K562 (cell line): ENCODE results near the gene PRR29. TPM values are rescaled to one million over a fixed set of nuclear protein-coding genes. Genes with fewer than 3 reads are reported as not detected.

Source experiments
- CBX2 ChIP-seq: fragments of 200-600 bp; sonication (generic); IDR thresholded peaks from one replicate; pipeline ENCODE4 v1.6.1; 2012; ENCODE audit warnings: mild to moderate bottlenecking, low read length, inconsistent platforms; ENCODE audit not compliant: insufficient read depth, poor library complexity, severe bottlenecking
- E2F3 ChIP-seq: fragments of 250-450 bp; sonication (Bioruptor Pico); IDR thresholded peaks from 2 replicates; pipeline ENCODE4 v1.4.0; 2020; ENCODE audit warnings: mild to moderate bottlenecking
- EHMT2 ChIP-seq: fragments of 450-650 bp; IDR thresholded peaks from 2 replicates; pipeline ENCODE4 v1.6.1; 2018; ENCODE audit warnings: antibody characterized with exemption
- ETS2 ChIP-seq: IDR thresholded peaks from 2 replicates; pipeline ENCODE4 v1.6.1; 2016; ENCODE audit warnings: borderline replicate concordance, missing genetic modification characterization, mild to moderate bottlenecking, moderate library complexity, missing compliant biosample characterization; ENCODE audit not compliant: poor library complexity, severe bottlenecking
- EZH2 ChIP-seq: IDR thresholded peaks from 2 replicates; pipeline ENCODE4 v1.6.1; 2012; ENCODE audit warnings: low read depth, mild to moderate bottlenecking, inconsistent platforms, low read length, borderline replicate concordance
- MAFK ChIP-seq: IDR thresholded peaks from 2 replicates; pipeline ENCODE4 v1.6.1; 2011; ENCODE audit warnings: low read length, improper control_type of control experiment
- NFXL1 ChIP-seq: fragments of 450-650 bp; formaldehyde crosslinking; IDR thresholded peaks from 2 replicates; pipeline ENCODE4 v1.4.0; 2021; ENCODE audit warnings: mild to moderate bottlenecking
- polyA plus RNA-seq, 8 experiments: library from polyadenylated mRNA; depleted of rRNA in 4 of 8; stranded (reverse) in 5 of 8; unstranded in 3 of 8; fragments of >200 nt; fragmentation: Nextera tagmentation in 2 of 8; fragmentation: Illumina TruSeq in 1 of 8; extraction: Ambion mirVana in 2 of 8; extraction: Trizol in 1 of 8; gene quantifications; 2 replicates each; pipeline versions ENCODE4 v1.2.1 to v1.2.3, GENCODE V29; 2011 to 2014; ENCODE audit warnings: inconsistent platforms in 1 of 8, missing spikeins in 1 of 8
- total RNA-seq, 7 experiments: library from RNA; depleted of rRNA in 6 of 7; stranded (reverse); fragments of >200 nt in 6 of 7; fragmentation: Illumina TruSeq in 2 of 7; extraction: Trizol in 2 of 7; gene quantifications; 2 replicates each; pipeline versions ENCODE4 v1.2.1 to v1.2.3, GENCODE V29; 2011 to 2021; ENCODE audit warnings: low replicate concordance in 1 of 7
- TF ChIP-seq, protein P1 (sequence below): fragments of 450-650 bp; IDR thresholded peaks from 2 replicates; pipeline ENCODE4 v1.7.1; 2018; ENCODE audit warnings: mild to moderate bottlenecking, low read depth; ENCODE audit not compliant: partially characterized antibody
- TF ChIP-seq, protein P2 (sequence below), 3 experiments: fragments of 200-800 bp in 1 of 3; fragments of 250-450 bp in 1 of 3; fragments of 450-650 bp in 1 of 3; sonication (Bioruptor Pico) in 1 of 3; sonication (Bioruptor generic) in 1 of 3; formaldehyde crosslinking in 1 of 3; IDR thresholded peaks; 2 replicates each; pipeline versions ENCODE4 v1.6.1 to v1.8.0; 2016 to 2022; ENCODE audit warnings: mild to moderate bottlenecking in 2 of 3, missing genetic modification characterization in 2 of 3, missing compliant biosample characterization in 1 of 3, moderate library complexity in 1 of 3

PRR29 gene
- total and polyA plus RNA-seq, 9 of the 15 experiments (the other 6 are each of a cell fraction or from before 2014, with no cell fraction given) = 0.08 to 0.58 (median 0.15) TPM; not detected in 5

DNA sequence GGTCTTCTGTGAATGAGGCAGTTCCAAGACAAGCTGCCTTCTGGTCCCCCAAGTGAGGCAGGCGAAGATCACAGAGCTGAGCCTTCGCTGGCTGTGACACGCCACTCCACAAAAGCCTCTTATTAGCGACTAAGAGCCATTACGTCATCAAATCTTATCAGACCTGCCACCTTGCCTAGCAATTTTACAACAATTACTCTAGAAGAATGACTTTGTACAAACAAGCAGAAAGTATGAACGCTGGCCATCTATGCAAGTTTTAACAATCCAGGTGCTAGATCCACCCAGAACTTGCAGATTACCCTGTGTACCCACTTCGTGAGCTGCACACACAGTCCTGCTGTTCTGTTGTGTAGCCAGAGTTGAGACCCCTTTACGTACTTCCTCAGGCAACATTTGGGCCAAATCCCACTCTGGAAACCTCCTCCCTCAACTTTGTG is 26.1 kb downstream of the PRR29 start (continued):
- TF ChIP-seq, protein P1, sequence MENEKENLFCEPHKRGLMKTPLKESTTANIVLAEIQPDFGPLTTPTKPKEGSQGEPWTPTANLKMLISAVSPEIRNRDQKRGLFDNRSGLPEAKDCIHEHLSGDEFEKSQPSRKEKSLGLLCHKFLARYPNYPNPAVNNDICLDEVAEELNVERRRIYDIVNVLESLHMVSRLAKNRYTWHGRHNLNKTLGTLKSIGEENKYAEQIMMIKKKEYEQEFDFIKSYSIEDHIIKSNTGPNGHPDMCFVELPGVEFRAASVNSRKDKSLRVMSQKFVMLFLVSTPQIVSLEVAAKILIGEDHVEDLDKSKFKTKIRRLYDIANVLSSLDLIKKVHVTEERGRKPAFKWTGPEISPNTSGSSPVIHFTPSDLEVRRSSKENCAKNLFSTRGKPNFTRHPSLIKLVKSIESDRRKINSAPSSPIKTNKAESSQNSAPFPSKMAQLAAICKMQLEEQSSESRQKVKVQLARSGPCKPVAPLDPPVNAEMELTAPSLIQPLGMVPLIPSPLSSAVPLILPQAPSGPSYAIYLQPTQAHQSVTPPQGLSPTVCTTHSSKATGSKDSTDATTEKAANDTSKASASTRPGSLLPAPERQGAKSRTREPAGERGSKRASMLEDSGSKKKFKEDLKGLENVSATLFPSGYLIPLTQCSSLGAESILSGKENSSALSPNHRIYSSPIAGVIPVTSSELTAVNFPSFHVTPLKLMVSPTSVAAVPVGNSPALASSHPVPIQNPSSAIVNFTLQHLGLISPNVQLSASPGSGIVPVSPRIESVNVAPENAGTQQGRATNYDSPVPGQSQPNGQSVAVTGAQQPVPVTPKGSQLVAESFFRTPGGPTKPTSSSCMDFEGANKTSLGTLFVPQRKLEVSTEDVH = no peak
- TF ChIP-seq EHMT2 = peak; percentile 81
- TF ChIP-seq MAFK = peak; percentile 67
- no peak for TF ChIP-seq EZH2
- TF ChIP-seq ETS2 (tag) = no peak
- TF ChIP-seq CBX2 = no peak
- TF ChIP-seq, protein P2, sequence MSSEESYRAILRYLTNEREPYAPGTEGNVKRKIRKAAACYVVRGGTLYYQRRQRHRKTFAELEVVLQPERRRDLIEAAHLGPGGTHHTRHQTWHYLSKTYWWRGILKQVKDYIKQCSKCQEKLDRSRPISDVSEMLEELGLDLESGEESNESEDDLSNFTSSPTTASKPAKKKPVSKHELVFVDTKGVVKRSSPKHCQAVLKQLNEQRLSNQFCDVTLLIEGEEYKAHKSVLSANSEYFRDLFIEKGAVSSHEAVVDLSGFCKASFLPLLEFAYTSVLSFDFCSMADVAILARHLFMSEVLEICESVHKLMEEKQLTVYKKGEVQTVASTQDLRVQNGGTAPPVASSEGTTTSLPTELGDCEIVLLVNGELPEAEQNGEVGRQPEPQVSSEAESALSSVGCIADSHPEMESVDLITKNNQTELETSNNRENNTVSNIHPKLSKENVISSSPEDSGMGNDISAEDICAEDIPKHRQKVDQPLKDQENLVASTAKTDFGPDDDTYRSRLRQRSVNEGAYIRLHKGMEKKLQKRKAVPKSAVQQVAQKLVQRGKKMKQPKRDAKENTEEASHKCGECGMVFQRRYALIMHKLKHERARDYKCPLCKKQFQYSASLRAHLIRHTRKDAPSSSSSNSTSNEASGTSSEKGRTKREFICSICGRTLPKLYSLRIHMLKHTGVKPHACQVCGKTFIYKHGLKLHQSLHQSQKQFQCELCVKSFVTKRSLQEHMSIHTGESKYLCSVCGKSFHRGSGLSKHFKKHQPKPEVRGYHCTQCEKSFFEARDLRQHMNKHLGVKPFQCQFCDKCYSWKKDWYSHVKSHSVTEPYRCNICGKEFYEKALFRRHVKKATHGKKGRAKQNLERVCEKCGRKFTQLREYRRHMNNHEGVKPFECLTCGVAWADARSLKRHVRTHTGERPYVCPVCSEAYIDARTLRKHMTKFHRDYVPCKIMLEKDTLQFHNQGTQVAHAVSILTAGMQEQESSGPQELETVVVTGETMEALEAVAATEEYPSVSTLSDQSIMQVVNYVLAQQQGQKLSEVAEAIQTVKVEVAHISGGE (CRISPR knock-in tag; IDR thresholded peaks at IDR 0.05) = 0 out of 6 replicates have a peak, but pooled peaks of 1 of the 3 experiments have one; percentile 41
- TF ChIP-seq NFXL1 (CRISPR knock-in tag) = no peak
- no peak for TF ChIP-seq E2F3 (CRISPR knock-in tag)
